DND-41 (cell line): ENCODE measurements around the gene ANKRD65.
A peak's percentile ranks its signal among the peaks of the same experiment; 100 is the strongest.

Experiments used
- ATAC-seq: fragments of 200-7000 bp; cut with Tn5 transposase; 3 replicates; pipeline ENCODE4 v1.9.1; 2021; ENCODE audit warnings: low read depth; ENCODE audit not compliant: insufficient read depth
- DNase-seq: peaks from one replicate; pipeline ENCODE4 v3.0.0-alpha.2; 2020
- H2AFZ ChIP-seq: 2 replicates; pipeline ENCODE4 v1.6.0; 2012; ENCODE audit warnings: low read depth, low read length
- H3K27ac ChIP-seq: 2 replicates; pipeline ENCODE4 v1.5.1; 2012; ENCODE audit warnings: low read length, inconsistent platforms
- H3K27me3 ChIP-seq: fragments of 200-600 bp; sonication (generic); 2 replicates; pipeline ENCODE4 v1.6.0; 2012; ENCODE audit warnings: low read length, mild to moderate bottlenecking, inconsistent platforms; ENCODE audit not compliant: insufficient read depth, poor library complexity
- H3K36me3 ChIP-seq: 2 replicates; pipeline ENCODE4 v1.5.1; 2012; ENCODE audit warnings: low read length, inconsistent platforms; ENCODE audit not compliant: insufficient read depth
- H3K4me1 ChIP-seq: 2 replicates; pipeline ENCODE4 v1.5.1; 2012; ENCODE audit warnings: mild to moderate bottlenecking, low read length; ENCODE audit not compliant: insufficient read depth
- H3K4me2 ChIP-seq: 2 replicates; pipeline ENCODE4 v1.6.0; 2012; ENCODE audit warnings: mild to moderate bottlenecking, moderate library complexity, low read length, inconsistent platforms; ENCODE audit not compliant: insufficient read depth
- H3K4me3 ChIP-seq, 2 experiments: fragments of 200-600 bp in 1 of 2; shearing (Covaris generic) in 1 of 2; 2 replicates each; pipeline ENCODE4 v1.5.1; 2012 to 2016; ENCODE audit warnings: inconsistent platforms in 2 of 2, low read length in 2 of 2, mild to moderate bottlenecking in 2 of 2, low read depth in 1 of 2, moderate library complexity in 1 of 2
- H3K79me2 ChIP-seq: 2 replicates; pipeline ENCODE4 v1.6.0; 2012; ENCODE audit warnings: low read length, inconsistent platforms; ENCODE audit not compliant: insufficient read depth
- H3K9ac ChIP-seq: 2 replicates; pipeline ENCODE4 v1.6.0; 2012; ENCODE audit warnings: low read depth, mild to moderate bottlenecking, inconsistent platforms, low read length, moderate library complexity
- H3K9me3 ChIP-seq: 2 replicates; pipeline ENCODE4 v1.5.1; 2012; ENCODE audit warnings: low read length, moderate library complexity, mild to moderate bottlenecking, inconsistent platforms; ENCODE audit not compliant: insufficient read depth, severe bottlenecking
- H4K20me1 ChIP-seq: 2 replicates; pipeline ENCODE4 v1.6.0; 2012; ENCODE audit warnings: low read length; ENCODE audit not compliant: insufficient read depth
- EZH2 ChIP-seq: IDR thresholded peaks from 3 replicates; pipeline ENCODE4 v1.6.1; 2012; ENCODE audit warnings: borderline replicate concordance, low read depth, mild to moderate bottlenecking, moderate library complexity, low read length, inconsistent platforms; ENCODE audit not compliant: severe bottlenecking
- TF ChIP-seq, protein P1 (sequence below): IDR thresholded peaks from 2 replicates; pipeline ENCODE4 v1.5.1; 2012; ENCODE audit warnings: borderline replicate concordance, low read length, moderate library complexity, mild to moderate bottlenecking; ENCODE audit not compliant: poor library complexity, severe bottlenecking; ENCODE audit errors: extremely low read depth

Gene ANKRD65

DNA sequence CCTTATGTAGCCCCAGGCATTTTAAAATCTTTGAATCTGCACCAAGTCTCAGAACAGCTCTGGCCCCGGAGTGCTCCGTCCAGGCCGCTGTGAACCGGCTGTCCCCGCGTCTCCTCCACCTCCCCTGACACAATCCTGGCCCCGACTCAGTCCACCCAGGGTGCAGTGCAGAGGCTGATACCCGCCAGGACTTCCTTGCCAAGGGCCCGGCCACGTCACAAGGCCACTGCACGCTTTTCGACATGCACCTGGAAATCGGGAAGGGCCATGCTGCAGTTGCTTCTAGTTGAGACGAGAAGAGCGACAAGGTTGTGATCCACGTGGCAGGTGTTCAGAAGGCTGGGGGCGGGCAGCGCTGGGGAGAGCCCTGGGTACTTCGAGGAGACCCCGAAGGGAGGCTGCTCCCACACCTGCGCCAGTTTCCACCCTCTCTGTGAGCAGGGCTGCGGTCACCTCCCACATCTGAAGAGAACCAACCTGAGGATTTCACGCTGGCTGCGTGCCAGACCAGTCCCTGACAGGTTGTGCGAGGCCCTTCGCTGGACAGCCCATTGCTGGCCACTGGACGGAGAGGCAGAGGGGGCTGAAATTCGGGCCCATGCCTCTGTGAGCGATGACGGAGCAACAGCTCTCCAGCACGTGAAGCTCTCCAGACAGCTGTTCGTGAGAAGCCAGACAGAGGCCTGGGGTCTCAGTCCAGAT, 21.1 kb upstream of the ANKRD65 start:
- no peaks in the 10 kb centered on the region for H3K79me2 ChIP-seq
- no peak overlapping the region for H3K4me2 ChIP-seq
- no peak for ATAC-seq
- H3K36me3 ChIP-seq: no peaks in the 10 kb centered on the region
- no peak for DNase-seq
- H3K4me3 ChIP-seq: no peak overlapping the region
- H2AFZ ChIP-seq: no peak overlapping the region
- H3K9me3 ChIP-seq: no peaks in the 10 kb centered on the region
- no peaks in the 10 kb centered on the region for H4K20me1 ChIP-seq
- no peak overlapping the region for H3K27ac ChIP-seq
- H3K4me1 ChIP-seq: no peaks in the 10 kb centered on the region
- TF ChIP-seq, protein P1, sequence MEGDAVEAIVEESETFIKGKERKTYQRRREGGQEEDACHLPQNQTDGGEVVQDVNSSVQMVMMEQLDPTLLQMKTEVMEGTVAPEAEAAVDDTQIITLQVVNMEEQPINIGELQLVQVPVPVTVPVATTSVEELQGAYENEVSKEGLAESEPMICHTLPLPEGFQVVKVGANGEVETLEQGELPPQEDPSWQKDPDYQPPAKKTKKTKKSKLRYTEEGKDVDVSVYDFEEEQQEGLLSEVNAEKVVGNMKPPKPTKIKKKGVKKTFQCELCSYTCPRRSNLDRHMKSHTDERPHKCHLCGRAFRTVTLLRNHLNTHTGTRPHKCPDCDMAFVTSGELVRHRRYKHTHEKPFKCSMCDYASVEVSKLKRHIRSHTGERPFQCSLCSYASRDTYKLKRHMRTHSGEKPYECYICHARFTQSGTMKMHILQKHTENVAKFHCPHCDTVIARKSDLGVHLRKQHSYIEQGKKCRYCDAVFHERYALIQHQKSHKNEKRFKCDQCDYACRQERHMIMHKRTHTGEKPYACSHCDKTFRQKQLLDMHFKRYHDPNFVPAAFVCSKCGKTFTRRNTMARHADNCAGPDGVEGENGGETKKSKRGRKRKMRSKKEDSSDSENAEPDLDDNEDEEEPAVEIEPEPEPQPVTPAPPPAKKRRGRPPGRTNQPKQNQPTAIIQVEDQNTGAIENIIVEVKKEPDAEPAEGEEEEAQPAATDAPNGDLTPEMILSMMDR: no peak
- TF ChIP-seq EZH2: no peak
- no peak overlapping the region for H3K9ac ChIP-seq
- H3K27me3 ChIP-seq: no peaks in the 10 kb centered on the region

DNA sequence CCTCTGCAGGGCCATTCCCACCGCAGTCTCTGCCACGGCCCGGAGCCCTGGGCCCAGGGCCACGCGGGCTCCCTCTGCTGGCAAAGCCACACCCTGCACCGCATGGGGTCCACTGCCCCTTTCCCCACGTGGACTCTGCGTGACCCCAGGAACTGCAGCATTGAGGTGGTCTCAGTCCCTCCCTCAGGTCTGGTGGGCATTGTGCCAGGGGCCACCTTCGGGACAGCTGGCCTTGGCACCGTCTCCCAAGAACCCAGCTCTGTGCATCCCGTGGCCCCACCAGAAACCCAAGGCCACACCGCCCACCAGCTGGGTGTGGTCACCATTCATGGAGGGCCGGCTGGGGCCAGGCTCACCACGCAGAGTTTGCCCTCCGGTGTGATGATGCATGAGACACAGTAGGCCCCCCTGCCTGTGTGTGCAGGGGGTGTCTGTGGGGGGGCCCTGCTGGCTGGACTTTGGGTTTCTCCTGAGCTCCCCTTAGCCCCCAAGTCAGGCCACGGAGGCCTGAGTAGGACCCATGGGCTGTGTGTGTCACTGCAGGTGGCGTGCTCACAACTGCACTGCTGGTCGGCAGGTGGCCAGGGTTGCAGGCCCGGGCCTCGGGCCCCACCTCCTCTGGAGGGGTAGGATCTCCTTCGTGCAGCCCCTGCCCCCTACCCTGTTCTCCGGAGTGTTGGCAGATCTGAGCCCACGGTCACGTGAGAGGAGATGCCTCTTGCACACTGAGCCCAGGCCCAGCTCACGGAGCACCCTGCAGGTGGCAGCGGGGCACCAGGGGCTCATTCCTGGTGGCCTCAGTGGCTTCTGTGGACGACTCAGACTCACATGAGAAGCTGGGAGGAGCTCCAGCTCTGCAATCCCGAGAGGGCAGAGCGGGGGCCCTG, 20.2 kb upstream of the ANKRD65 start:
- Histone ChIP-seq H3K9ac (no peak overlapping the region), H3K9me3 (no peaks in the 10 kb centered on the region), H3K36me3 (no peaks in the 10 kb centered on the region), H3K27ac (no peak overlapping the region), H3K4me1 (no peaks in the 10 kb centered on the region), H4K20me1 (no peaks in the 10 kb centered on the region), H3K4me2 (no peak overlapping the region; the same call in 1 of the 2 replicates), H3K4me3 (no peak overlapping the region), H2AFZ (peak overlapping the region; percentile 29; the same call in 1 of the 2 replicates), H3K27me3 (no peaks in the 10 kb centered on the region), H3K79me2 (no peaks in the 10 kb centered on the region)
- DNase-seq (peak; percentile 55), ATAC-seq (peak; percentile 89)
- TF ChIP-seq EZH2: no peak
- TF ChIP-seq, protein P1: peak; percentile 91

DNA sequence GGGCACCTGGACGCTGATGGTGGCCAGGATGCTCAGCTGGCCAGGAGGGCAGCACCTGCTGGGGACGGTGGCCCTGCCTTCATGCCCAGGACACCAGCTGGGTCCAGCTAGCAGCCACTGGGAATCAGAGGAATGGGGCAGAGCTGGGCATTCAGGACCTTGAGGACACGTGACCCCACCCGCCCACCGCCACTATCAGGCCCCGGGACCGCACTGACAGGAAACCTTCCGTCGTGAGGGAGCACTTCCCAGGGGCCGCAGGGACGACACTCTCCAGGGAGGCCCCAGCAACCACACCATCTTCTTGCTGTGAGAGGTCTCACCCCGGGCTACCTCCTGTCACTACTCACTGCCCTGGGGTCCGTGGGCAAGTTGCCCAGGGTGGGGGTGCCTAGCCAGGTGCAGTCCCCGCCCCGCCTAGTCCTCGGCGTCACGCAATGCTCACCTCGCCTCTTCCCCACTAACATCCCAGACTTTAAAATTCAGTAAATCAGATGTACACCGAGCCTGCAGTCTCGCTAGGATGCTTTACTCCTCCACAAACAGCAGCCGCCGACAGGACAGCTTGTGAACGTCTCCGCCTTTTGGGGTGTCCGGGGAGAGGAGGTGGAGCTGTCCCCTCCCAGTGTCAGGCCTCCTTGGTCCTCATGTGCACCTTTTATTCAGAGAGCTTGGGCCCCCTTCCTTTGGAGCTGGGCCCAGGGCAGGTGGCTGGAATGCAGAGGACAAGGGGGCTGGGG, 19.4 kb upstream of the ANKRD65 start:
- Histone ChIP-seq H2AFZ (peak overlapping the region; percentile 29), H3K4me3 (no peak overlapping the region), H3K36me3 (no peaks in the 10 kb centered on the region), H4K20me1 (no peaks in the 10 kb centered on the region), H3K9ac (no peak overlapping the region), H3K27ac (no peak overlapping the region), H3K9me3 (no peaks in the 10 kb centered on the region), H3K79me2 (no peaks in the 10 kb centered on the region), H3K4me2 (no peak overlapping the region; the same call in 1 of the 2 replicates), H3K4me1 (no peaks in the 10 kb centered on the region), H3K27me3 (no peaks in the 10 kb centered on the region)
- no peak for TF ChIP-seq EZH2
- TF ChIP-seq, protein P1: no peak
- DNase-seq: no peak
- ATAC-seq: peak; percentile 11; the same call in 1 of the 3 replicates
